Measurements from ENCODE around the gene GIMAP6.
A peak's percentile ranks its signal among the peaks of the same experiment; 100 is the strongest.
"Not testable (repeated sequence)": the region's sequence is repeated elsewhere in the genome, so short reads cannot be mapped to it uniquely, and the experiment has no call there.

Gene GIMAP6

DNA sequence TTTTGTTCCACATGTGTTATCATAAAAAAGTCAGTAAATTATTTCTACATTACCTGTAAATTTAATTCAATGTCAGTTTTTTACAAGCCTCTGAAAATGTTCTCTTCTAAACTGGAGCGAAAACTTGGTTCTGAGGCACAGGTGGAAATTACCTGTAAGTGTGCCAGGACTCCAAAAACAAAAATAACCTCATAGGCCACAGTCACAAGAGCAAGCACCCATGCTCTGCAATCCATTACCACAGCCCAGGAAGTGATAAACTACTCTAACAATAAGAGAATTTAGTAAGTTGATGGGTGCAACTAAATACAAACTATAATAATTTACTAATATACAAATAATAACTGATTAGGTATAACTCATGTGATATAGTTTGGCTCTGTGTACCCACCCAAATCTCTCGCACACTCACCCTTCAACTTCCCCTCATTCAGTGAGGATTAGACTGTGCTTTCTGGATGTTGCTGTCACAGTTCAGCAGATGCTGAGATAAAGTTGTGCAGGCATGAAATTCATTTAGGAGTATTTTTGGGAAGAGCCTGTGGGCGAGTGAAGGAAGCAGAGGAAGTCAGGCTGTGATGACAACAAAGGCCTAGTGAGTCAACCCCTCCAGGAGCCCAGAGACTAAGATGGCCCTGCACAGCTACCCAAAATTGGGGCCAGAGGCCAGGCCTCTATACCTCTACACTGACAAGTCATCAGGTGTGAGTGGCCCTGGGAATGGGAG is 16.3 kb upstream of the GIMAP6 start:
- no peak for DNase-seq (ENCODE audit: low read depth in 1 of 2, low spot score in 1 of 2)

DNA sequence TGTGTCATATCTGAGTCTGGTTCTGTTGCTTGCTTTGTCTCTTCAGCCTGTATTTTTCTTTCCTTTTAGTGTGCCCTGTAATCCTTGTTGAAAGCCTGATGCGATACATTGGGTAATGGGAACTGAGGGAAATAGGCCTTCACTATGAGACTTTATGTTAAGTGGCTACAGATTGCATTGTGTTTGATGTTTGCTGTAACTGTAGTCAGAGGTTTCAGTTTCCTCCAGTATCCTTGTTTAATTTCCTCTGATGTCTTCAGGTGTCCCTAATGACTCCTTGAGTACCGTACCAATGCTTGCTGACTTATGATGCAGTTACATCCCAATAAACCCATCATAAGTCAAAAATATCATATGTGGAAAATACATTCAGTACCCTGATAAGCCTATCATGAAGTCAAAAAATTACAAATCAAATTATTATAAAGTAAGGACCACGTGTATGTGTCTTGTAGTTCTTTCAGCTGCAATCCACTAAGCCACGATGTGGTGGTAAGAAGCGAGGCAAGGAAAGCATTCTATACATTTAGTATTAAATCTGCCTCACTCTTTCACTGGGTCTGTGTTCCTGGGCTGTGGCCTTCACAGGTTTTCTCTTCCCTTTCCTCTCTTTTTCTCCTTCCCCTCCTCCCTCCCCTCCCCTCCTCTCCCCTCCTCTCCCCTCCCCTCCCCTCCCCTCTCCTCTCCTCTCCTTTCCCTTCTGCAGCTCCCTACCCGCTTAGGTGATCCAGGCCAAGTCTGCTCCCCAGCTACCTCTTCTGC is 13.3 kb upstream of the GIMAP6 start:
- DNase-seq (ENCODE audit: low read depth in 1 of 2, low spot score in 1 of 2), result no peak

DNA sequence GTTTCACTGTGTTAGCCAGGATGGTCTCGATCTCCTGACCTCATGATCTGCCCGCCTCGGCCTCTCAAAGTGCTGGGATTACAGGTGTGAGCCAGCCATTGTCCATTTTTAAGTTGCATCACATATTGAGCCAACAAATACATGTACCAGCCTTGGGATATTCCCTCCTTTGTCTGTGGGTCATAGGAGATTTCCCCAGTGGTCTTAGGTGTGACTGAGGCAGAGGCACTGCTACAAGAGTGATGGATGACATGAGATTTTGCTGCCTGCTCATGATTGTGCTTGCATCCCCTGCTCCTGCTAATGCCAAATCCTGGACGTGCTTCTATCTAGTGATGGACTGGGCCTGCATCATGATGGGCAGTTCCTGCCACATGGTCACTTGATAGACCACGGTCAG is 10.7 kb upstream of the GIMAP6 start:
- no peak for DNase-seq (ENCODE audit: low read depth in 1 of 2, low spot score in 1 of 2)

DNA sequence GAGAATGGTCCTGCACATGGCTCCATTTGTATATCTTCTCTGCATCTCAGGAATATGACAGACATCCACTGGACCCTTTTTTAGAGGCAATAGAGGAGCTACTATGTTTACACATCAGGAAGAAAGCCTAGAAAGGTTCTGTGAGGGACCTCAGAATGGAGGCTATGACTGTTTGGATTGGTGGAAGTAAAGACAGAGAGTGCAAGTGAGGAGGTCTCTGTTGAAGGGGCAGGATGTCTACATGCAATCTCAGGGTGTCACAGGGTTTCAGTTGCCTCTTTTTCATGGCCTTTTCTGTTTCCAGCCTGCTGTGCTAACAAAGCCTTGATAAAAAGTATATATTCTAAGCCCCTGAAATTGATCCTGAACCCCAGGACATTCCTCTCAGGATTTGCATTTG is 9.7 kb upstream of the GIMAP6 start:
- DNase-seq (ENCODE audit: low read depth in 1 of 2, low spot score in 1 of 2), result no peak

DNA sequence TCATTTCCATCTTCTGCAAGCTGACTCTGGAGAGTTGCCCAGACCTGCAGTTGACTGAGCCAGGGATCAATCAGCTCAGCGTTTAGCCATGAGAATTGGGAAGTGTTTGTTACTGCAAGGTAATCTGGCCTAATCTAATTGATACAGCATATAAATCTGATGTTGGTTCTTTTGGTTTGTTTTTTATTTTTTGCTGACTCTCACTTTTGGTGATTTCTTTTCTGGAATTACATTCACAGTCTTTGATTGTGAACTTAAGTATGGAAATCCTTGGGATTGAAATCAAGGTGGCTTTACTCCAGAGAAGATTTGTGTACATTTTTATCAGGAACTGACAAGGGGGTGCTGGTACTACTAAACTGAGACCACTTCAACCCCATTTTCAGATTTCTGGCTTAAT is 1.7 kb upstream of the GIMAP6 start:
- DNase-seq (ENCODE audit: low read depth in 1 of 2, low spot score in 1 of 2), result no peak

DNA sequence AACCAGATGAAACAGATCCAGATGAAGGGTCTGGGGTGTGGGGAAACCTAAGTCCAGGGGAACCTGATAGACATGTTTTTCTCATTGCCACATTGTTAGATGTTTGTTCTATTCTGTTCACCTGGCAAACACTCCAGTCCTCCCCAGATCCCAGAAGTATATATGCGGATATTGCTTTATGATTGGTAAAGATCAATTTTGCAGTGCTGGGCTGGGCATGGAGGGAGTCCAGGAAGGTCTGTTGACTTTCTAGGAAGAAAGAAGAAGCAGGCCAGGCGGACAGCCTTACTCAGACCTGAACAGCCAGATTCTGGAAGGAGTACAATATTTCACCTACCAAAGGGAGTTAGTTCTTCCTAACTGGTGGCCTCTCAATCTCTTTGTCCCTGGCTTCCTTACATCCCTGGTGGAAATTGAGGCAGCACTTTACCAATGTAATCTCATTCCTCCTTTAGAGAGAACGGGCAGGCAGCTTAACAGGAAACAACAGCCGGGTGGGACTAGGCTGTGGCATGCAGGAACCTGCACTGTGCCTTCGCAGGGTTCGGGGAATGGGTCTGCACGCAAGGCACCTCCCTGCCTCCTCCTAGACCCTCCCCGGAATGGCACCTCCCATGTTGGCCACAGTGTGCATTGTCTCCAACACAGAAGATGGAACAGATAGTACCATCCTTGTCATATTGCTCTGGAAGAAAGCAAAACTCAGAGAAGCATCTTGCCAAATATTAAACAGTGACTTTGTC is 930 bp downstream of the GIMAP6 start:
- peak; percentile 27 to 45 for DNase-seq (ENCODE audit: low read depth in 1 of 2, low spot score in 1 of 2)

DNA sequence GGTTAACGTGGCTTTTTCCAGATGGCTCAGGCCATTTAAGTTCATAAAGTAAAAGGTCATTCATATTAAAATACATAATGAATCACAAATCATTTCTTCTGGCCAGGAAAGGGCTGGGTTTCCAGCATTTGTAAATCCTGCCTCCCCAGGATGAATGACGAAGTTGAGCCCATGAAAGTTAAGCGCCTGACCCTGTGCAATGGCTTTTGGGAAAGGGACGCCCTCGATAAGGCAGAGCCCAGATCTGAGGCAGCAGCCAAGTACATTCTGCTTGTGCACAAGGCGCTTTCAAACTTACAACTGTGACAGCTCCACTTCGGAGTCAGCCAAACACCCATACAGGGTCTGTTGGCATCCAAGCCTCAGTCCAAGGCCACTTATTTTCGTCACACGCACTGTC is 2.8 kb downstream of the GIMAP6 start:
- no peak for DNase-seq (ENCODE audit: low read depth in 1 of 2, low spot score in 1 of 2)

DNA sequence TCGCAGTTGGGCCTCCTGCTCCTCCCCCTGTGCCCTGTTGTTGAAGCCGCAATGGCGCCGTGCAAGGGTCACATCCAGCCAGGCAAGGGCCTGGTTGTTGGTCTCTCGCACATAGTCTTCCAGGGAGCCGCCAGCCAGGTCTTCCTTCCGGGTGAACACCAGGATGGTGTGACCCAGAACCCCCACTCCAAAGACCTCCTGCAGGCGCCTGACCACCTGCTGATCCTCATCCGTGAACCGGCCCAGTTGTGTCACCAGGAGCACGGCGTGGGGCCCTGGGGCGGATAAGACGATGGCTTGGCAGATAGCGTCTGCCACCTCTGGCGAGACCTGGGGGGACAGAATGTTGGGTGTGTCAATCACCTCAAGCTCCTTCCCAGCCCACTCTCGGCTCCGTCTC is 4.2 kb downstream of the GIMAP6 start:
- DNase-seq (ENCODE audit: low read depth in 1 of 2, low spot score in 1 of 2), result no peak

DNA sequence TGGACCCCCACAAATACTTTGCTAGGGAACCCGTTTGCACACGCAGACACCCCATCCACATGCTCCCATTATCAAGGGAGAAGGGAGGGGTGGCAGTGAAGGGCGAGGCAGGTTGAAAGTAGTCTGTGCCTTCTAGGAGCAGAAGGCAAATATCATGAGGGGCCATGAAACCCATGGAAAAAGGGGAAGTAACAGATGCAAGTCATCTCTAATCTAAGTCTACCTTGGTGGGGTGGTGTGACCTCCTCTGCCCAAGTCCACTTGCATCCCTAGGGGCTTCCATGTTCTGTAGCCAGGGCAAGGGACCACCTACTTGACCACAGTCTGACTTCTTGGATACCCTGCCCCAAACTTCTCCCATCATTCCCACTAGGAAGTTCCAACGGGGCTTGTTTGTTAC is 5.5 kb downstream of the GIMAP6 start:
- no peak for DNase-seq (ENCODE audit: low read depth in 1 of 2, low spot score in 1 of 2)

DNA sequence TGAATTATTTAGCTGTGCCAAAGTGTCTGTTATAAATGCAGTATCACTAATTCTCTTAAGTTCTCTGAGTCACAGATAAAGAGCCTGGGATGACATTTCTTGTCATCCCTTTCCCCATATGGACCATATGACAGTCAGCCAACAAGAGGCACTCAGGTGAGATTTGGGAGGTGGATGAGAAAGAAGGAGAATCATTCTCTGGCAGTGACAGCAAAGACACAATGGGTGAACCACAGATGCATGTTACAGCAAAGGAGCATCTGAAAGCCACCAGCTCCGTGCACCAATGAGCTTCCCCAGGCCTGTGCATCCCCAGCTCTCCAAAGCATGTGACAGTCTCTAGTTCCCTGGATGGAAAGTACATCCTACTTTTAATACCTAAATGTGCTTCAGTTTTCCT is 10.8 kb downstream of the GIMAP6 start:
- no peak for DNase-seq (ENCODE audit: low read depth in 1 of 2, low spot score in 1 of 2)

DNA sequence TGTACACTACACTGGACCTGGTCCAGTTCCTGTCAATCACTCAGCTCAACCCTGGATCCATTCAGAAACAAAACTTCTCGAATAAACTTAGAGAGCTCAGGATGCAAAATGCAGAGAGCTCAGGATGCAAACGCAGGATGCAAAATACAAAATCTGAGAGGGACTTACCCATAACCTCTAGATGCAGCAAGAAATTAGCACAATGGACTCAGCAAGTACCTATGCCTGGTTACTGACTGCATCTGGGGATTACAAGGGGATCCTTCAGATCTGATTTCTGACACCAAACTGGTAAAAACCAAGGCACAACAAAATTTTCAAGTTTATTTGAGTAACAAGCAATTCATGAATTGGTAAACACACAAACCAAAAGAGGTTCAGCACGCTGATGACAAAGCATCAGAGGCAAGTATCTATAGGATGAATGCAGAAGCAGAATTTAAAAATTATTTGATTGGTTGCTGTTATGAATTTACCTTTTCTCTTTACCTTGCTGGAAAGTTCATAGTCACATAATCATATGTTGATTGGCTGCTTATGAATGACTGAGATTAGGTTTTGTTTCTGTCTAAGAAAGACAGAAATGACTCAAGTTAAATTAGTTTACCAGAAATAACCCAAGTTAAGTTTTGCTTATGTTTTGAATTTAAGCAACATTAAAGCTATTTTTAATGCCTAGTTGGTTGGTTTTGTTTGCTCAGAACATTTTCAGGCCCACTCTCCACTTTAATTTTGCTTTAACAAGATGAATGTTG is 11.4 kb downstream of the GIMAP6 start:
- DNase-seq (ENCODE audit: low read depth in 1 of 2, low spot score in 1 of 2), result no peak

DNA sequence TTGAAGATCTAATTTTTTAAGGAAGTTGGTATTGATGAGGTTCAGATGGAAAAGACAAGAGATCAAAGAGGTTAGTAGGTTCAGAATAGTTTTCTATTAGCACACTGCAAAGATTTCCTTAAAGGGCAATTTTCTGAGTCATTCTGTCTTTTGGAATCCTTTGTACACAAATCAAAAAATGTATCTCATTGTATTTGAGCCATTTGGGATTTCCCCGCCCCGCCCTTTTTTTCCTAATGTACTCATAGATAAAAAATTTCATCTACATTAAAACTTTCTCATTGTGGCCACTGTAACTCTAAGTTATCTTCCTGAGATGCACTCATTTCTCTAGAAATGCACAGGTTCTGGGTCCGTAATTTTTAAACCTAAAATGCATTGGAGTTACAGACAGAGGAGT is 12.1 kb downstream of the GIMAP6 start:
- DNase-seq (ENCODE audit: low read depth in 1 of 2, low spot score in 1 of 2), result no peak

DNA sequence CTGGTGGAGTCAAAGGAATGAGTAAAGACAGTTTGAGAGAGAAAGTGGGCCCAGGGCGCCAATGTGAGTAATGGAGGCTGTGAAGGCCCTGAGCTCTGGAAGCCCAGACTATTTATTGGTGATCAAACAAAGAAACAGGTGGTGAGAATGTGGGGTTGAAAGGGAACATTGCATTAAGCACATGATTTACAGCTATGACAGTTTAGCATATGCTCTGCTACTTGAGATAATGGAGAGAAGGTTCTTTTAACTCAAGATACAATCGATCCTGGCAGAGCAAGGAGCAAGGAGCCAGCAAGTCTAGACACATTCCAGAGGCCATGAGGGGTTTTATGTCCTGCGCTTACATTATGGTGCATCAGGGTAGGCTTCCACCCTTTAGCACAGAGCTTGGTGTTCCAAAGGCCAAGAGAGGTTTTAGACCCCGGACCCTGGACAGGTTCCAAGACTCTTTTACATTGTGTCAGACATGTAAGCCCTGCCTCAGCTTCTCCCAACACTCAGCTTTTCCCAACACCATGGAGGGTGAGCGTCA is 16.9 kb downstream of the GIMAP6 start:
- DNase-seq (ENCODE audit: low read depth in 1 of 2, low spot score in 1 of 2), result not testable (repeated sequence)

DNA sequence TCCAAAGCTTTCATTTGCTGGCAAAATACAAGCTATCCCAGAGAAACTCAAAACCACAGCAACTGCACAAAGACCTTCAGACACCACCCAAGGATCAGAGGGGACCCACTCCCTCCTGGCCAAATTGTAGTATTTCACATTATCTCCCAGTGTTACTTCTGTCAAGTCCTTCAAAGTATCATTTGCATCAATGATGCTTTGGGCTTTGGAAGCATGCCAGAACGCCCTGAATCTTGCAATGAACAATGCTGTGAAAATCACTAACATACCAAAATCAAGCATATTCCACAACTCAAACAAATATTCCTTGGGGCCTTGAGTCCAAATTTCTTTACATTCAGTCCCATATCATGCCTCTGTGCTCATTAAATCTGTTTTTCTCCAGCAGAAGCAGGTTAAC is 17.8 kb downstream of the GIMAP6 start:
- not testable (repeated sequence) for DNase-seq (ENCODE audit: low read depth in 1 of 2, low spot score in 1 of 2)

DNA sequence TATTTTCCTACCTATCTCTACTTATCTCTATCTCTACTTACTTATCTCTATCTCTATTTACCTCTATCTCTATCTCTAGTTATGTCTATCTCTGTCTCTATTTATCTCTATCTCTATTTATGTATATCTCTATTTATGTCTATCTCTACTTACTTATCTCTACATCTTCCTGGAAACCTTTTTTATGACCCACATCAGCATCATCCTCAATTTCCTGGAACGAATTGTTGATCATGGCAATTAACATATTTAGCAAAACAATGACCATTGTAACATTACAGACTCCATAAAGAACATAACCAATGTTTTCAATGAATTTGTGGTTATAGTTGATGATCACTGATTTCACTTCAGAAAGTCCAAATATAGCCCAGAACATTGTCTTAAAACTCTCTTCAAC is 18.3 kb downstream of the GIMAP6 start:
- no peak for DNase-seq (ENCODE audit: low read depth in 1 of 2, low spot score in 1 of 2)

DNA sequence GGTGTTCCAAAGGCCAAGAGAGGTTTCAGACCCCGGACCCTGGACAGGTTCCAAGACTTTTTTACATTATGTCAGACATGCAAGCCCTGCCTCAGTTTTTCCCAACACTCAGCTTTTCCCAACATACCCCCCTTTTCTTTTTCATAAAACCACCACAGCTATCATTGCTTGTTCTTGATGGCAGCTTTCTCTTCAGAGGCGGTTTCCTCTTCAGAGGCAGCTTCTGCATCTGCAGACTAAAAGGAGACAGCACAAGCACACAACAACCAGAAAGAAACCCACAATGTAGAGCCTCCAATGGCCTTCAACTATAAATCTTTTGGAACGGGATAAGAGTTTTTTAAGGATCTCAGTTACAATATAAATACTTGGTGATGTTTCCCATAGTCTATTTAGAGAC is 19.3 kb downstream of the GIMAP6 start:
- DNase-seq (ENCODE audit: low read depth in 1 of 2, low spot score in 1 of 2), result no peak

DNA sequence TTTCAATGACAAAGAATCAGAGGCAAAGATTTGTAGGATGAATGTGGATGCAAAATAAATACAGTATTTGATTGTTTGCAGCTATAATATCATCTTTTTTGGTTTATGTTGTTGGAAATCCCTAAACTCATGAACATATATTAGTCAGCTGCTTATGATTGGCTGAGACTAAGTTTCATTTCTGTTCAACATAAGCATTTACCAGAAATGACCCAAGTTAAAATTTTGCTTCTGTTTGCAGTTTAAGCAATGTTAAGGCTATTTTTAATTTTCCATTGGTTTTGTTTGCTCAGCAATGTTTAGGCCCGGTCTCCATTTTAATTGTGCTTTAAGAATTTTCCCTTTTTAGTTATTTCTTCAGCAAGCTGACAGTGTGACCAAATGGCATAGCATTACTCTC is 22.0 kb downstream of the GIMAP6 start:
- no peak for DNase-seq (ENCODE audit: low read depth in 1 of 2, low spot score in 1 of 2)

DNA sequence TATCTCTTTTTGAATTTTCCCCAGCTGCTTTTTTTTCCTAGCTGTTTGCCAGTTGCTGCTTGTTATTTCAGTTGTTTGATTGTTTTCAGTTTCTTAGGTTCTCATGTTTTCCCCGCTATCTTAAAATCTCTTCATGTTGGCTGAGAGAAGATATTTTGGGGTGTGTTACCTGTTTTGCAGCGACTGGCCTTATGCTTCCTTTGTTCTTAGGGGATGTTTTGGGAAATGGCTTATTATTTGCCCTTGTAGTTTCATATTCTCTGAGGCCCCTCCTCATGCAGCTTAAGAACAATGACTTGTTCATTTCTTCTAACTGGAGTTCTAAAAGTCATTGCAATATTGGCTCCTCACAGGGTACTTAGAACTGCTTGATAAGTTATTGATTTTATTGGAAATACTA is 28.6 kb downstream of the GIMAP6 start:
- not testable (repeated sequence) for DNase-seq (ENCODE audit: low read depth in 1 of 2, low spot score in 1 of 2)

DNA sequence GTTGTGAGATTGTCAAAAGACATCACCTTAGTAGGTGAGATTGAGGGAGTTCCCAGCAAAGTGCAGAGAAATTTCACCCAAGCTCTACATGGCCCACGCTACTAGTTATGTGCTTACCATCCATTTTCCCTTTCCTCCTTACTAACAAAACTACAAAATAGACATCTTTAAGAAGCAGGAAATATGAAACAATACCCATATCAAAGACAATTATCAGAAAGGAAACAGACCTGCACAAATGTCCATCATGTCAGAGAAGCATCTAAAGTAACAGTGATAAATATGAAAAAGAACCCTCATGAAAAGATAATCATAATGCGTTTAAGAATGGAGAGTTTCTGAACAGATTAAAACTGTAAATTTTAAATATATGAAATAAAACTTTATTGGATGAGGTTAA is 36.8 kb downstream of the GIMAP6 start:
- no peak for DNase-seq (ENCODE audit: low read depth in 1 of 2, low spot score in 1 of 2)

DNA sequence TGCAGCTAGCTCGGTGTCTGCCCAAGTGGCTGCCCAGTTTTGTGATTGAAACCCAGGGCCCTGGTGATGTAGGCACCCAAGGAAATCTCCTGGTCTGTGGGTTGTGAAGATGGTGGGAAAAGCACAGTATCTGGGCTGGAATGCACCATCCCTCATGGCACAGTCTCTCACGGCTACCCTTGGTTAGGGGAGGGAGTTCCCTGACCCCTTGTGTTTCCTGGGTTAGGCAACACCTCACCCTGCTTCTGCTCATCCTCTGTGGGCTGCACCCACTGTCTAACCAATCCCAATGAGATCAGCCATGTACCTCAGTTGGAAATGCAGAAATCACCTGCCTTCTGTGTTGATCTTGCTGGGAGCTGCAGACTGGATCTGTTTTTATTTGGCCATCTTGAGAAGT is 37.4 kb downstream of the GIMAP6 start:
- no peak for DNase-seq (ENCODE audit: low read depth in 1 of 2, low spot score in 1 of 2)

DNA sequence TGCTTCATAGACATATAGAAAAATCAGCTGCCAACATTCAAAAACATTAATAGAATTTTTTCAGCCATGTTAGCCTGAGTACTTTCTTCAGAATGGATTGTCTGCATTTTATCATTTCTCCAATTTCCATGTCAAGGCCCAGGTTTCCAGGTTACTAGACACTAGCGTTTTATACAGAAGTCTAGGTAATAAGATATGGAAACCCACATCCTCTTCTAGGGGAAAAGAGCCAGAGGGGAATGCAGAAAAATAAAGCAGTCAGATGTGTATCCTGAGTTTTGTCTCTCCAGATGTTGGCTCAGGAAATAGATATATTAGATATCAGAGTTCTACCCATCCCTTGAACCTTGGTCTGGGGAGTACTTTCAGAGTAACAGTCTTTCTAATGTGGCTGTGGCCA is 44.6 kb downstream of the GIMAP6 start:
- no peak for DNase-seq (ENCODE audit: low read depth in 1 of 2, low spot score in 1 of 2)

Data from activated T-helper 1 cell treated with anti-CD3 and anti-CD28 coated beads, Interleukin-2, amount 50 U/mL, for 16 hours (primary cell).